B cell (primary cell): ENCODE results near the gene ZNF135.

Experiments used
- EZH2 ChIP-seq: IDR thresholded peaks from 2 replicates; pipeline ENCODE4 v1.6.1; 2012; ENCODE audit warnings: borderline replicate concordance, low read depth, mild to moderate bottlenecking, moderate library complexity, low read length; ENCODE audit not compliant: insufficient read depth, poor library complexity, severe bottlenecking
- TF ChIP-seq, protein P1 (sequence below): fragments of 200-600 bp; IDR thresholded peaks from one replicate; pipeline ENCODE4 v1.8.0; 2022; ENCODE audit warnings: antibody characterized with exemption, mild to moderate bottlenecking

DNA sequence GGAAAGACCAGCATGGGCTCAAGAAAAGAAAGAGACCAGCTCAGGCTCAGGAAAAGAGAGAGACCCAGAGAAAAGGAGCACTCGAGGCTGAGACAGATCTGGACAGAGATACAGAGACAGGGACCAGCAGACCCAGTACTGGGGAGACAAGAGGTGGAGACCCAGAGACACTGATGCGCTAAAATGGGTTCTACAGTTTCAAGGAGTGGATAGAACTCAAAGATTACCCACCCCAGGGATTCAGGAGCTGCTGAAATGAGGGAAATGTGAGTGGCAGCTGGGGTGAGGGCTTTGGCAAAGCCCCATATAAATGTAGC is 39.6 kb downstream of the ZNF135 start:
- TF ChIP-seq, protein P1, sequence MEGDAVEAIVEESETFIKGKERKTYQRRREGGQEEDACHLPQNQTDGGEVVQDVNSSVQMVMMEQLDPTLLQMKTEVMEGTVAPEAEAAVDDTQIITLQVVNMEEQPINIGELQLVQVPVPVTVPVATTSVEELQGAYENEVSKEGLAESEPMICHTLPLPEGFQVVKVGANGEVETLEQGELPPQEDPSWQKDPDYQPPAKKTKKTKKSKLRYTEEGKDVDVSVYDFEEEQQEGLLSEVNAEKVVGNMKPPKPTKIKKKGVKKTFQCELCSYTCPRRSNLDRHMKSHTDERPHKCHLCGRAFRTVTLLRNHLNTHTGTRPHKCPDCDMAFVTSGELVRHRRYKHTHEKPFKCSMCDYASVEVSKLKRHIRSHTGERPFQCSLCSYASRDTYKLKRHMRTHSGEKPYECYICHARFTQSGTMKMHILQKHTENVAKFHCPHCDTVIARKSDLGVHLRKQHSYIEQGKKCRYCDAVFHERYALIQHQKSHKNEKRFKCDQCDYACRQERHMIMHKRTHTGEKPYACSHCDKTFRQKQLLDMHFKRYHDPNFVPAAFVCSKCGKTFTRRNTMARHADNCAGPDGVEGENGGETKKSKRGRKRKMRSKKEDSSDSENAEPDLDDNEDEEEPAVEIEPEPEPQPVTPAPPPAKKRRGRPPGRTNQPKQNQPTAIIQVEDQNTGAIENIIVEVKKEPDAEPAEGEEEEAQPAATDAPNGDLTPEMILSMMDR: no peak
- no peak for TF ChIP-seq EZH2
